ENCODE data around the gene RHOB. TPM values are rescaled to one million over a fixed set of nuclear protein-coding genes. Genes with fewer than 3 reads are reported as not detected.

Gene RHOB
- total RNA-seq, 1 donor from 2014 or later = 135 TPM

DNA sequence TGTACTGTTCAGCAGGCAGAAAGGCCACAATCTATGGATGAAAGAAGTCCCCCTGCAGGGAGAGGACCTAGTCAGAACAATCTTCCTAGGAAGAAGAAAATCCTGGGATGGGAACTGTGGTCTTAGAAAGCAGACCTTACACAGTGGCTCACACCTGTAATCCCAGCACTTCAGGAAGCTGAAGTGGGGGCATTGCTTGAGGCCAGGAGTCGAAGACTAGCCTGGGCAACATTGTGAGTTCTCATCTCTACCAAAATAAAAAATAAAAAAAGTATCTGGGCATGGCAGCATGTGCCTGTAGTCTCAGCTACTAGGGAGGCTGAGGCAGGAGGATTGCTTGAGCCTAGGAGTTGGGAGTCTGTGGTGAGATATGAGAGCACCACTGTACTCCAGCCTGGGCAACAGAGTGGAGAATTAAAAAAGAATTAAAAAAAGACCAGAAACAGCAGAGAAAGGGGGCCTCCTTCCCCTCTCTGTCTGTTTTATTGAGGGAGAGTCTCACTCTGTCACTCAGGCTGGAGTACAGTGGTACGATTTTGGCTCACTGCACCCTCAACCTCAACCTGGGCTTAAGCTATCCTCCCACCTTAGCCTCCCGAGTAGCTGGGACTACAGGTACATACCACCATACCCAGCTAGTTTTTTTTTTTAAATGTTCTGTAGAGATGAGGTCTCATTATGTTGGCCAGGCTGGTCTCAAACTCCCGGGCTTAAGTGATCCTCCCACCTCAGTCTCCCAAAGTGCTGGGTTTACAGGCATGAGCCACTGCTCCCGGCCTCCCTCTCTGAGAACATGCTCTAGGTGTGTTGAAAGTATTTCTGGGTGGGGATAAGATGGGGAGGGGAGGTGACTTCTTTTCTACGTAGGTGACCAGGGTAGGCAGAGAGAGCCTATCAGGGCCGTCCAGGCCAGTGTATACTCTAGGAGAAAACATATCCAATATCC is 7.4 kb downstream of the RHOB start:
- H3K4me3 Mint-ChIP-seq (ENCODE audit: unreplicated experiment) = no peak overlapping the region

GRCh38 chr2:20455076-20455587 is 8.3 kb downstream of the RHOB start:
- peaks cover 6% of the 10 kb centered on the region for H3K27me3 Mint-ChIP-seq (ENCODE audit: unreplicated experiment)
- no peak overlapping the region for H3K4me3 Mint-ChIP-seq (ENCODE audit: unreplicated experiment)
- no peak overlapping the region for H3K27ac Mint-ChIP-seq (ENCODE audit: unreplicated experiment)
- TF ChIP-seq, protein P1, sequence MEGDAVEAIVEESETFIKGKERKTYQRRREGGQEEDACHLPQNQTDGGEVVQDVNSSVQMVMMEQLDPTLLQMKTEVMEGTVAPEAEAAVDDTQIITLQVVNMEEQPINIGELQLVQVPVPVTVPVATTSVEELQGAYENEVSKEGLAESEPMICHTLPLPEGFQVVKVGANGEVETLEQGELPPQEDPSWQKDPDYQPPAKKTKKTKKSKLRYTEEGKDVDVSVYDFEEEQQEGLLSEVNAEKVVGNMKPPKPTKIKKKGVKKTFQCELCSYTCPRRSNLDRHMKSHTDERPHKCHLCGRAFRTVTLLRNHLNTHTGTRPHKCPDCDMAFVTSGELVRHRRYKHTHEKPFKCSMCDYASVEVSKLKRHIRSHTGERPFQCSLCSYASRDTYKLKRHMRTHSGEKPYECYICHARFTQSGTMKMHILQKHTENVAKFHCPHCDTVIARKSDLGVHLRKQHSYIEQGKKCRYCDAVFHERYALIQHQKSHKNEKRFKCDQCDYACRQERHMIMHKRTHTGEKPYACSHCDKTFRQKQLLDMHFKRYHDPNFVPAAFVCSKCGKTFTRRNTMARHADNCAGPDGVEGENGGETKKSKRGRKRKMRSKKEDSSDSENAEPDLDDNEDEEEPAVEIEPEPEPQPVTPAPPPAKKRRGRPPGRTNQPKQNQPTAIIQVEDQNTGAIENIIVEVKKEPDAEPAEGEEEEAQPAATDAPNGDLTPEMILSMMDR (IDR thresholded peaks at IDR 0.05; ENCODE audit: partially characterized antibody, unreplicated experiment) = no peak
- H3K4me1 Mint-ChIP-seq (ENCODE audit: low read depth, unreplicated experiment) = peaks cover 8% of the 10 kb centered on the region
- no peak for DNase-seq
- peaks cover 4% of the 10 kb centered on the region for H3K36me3 Mint-ChIP-seq (ENCODE audit: unreplicated experiment)
- peaks cover 2% of the 10 kb centered on the region for H3K9me3 Mint-ChIP-seq (ENCODE audit: unreplicated experiment)

More for the DNA sequence above, 7.4 kb downstream of the RHOB start:
- H3K27ac Mint-ChIP-seq (ENCODE audit: unreplicated experiment) = no peak overlapping the region
- H3K9me3 Mint-ChIP-seq (ENCODE audit: unreplicated experiment) = peaks cover 4% of the 10 kb centered on the region
- TF ChIP-seq, protein P1 (IDR thresholded peaks at IDR 0.05; ENCODE audit: partially characterized antibody, unreplicated experiment) = no peak
- peaks cover 11% of the 10 kb centered on the region for H3K27me3 Mint-ChIP-seq (ENCODE audit: unreplicated experiment)
- peaks cover 15% of the 10 kb centered on the region for H3K4me1 Mint-ChIP-seq (ENCODE audit: low read depth, unreplicated experiment)
- no peaks in the 10 kb centered on the region for H3K36me3 Mint-ChIP-seq (ENCODE audit: unreplicated experiment)
- DNase-seq = no peak

GRCh38 chr2:20456116-20456571 is 9.3 kb downstream of the RHOB start:
- Mint-ChIP-seq H3K4me1 (ENCODE audit: low read depth, unreplicated experiment) (peaks cover under 1% of the 10 kb centered on the region), H3K27me3 (ENCODE audit: unreplicated experiment) (peaks cover 2% of the 10 kb centered on the region), H3K4me3 (ENCODE audit: unreplicated experiment) (no peak overlapping the region), H3K36me3 (ENCODE audit: unreplicated experiment) (peaks cover 7% of the 10 kb centered on the region), H3K27ac (ENCODE audit: unreplicated experiment) (no peak overlapping the region), H3K9me3 (ENCODE audit: unreplicated experiment) (peaks cover 2% of the 10 kb centered on the region)
- DNase-seq = no peak
- TF ChIP-seq, protein P1 (IDR thresholded peaks at IDR 0.05; ENCODE audit: partially characterized antibody, unreplicated experiment) = no peak

DNA sequence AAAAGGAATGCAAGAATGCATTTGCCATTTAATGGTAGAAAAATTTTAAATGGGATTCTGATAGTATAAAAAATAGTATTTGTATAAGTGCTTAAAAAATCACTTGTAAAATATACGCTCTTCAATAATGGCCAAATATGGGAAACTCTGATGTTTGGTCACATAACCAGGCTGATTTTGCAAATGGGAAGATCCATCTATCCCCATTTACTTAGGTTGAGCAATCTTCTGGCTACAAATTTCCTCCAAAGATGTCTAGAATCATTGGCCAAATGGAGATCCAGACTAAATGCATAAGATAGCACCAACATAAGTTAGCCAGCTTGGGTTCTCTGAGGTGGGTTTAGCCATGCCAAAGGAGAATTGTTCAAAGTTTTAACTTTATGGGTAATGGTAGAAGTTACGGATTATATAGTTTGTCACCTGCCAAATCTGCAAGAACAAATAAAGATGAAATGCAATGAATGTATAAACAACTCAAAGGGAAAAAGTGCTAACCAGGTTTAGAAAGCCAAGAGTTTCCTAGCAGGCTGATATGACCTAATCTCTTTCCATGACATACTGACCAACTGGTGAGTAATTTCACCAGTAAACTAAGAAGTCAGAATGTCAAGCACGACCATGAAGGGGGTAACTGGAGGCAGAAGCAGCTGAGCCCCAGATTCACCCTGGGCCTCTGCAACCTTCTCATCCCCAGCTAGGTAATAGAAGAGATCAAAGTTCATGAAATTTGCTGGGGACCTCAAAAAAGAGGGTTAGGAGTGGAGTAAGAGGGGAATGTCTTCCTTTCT is 10.0 kb downstream of the RHOB start:
- peaks cover 2% of the 10 kb centered on the region for H3K27me3 Mint-ChIP-seq (ENCODE audit: unreplicated experiment)
- H3K4me3 Mint-ChIP-seq (ENCODE audit: unreplicated experiment) = no peak overlapping the region
- no peak overlapping the region for H3K27ac Mint-ChIP-seq (ENCODE audit: unreplicated experiment)
- no peaks in the 10 kb centered on the region for H3K4me1 Mint-ChIP-seq (ENCODE audit: low read depth, unreplicated experiment)
- H3K36me3 Mint-ChIP-seq (ENCODE audit: unreplicated experiment) = peaks cover 9% of the 10 kb centered on the region
- DNase-seq = no peak
- H3K9me3 Mint-ChIP-seq (ENCODE audit: unreplicated experiment) = peaks cover 2% of the 10 kb centered on the region
- TF ChIP-seq, protein P1 (IDR thresholded peaks at IDR 0.05; ENCODE audit: partially characterized antibody, unreplicated experiment) = no peak
